Loucy (cell line): ENCODE measurements around the gene TUT7.

ENCODE experiments used
- EZH2phosphoT487 ChIP-seq: fragments of 200-600 bp; IDR thresholded peaks from 2 replicates; pipeline ENCODE4 v1.6.1; 2018; ENCODE audit warnings: antibody characterized with exemption, mild to moderate bottlenecking, moderate library complexity, borderline replicate concordance
- TF ChIP-seq, protein P1 (sequence below): fragments of 200-600 bp; sonication (generic); conservative IDR thresholded peaks from 2 replicates; pipeline ENCODE4 v1.5.1; 2014; ENCODE audit warnings: mild to moderate bottlenecking, antibody characterized with exemption, low read length

DNA sequence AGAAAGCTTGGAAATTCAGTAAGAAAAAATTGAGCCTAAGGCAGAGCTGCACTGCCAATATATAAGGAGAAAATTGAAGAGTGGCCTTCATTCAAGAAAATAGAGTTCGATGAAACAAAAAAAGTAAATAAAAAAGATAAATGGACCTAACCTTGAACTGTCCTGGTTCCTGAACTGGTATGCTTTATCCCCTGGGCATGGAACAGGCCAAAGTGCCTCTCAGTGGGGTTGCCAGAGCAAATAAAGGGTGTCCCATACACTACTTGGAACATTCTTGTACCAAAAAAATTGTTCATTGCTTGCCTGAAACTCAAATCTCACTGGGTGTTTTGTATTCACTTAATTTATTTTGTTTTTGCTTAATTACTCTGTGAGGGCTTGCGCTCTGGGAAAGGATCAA, 42.2 kb upstream of the TUT7 start:
- TF ChIP-seq, protein P1, sequence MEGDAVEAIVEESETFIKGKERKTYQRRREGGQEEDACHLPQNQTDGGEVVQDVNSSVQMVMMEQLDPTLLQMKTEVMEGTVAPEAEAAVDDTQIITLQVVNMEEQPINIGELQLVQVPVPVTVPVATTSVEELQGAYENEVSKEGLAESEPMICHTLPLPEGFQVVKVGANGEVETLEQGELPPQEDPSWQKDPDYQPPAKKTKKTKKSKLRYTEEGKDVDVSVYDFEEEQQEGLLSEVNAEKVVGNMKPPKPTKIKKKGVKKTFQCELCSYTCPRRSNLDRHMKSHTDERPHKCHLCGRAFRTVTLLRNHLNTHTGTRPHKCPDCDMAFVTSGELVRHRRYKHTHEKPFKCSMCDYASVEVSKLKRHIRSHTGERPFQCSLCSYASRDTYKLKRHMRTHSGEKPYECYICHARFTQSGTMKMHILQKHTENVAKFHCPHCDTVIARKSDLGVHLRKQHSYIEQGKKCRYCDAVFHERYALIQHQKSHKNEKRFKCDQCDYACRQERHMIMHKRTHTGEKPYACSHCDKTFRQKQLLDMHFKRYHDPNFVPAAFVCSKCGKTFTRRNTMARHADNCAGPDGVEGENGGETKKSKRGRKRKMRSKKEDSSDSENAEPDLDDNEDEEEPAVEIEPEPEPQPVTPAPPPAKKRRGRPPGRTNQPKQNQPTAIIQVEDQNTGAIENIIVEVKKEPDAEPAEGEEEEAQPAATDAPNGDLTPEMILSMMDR = no peak
- no peak for TF ChIP-seq EZH2phosphoT487
